K562 (cell line): Measurements from ENCODE around the gene DPH2. TPM values are rescaled to one million over a fixed set of nuclear protein-coding genes. Genes with fewer than 3 reads are reported as not detected.

Experiments
- CEBPB ChIP-seq: fragments of 450-650 bp; IDR thresholded peaks from 2 replicates; pipeline ENCODE4 v1.6.1; 2016; ENCODE audit warnings: missing genetic modification characterization, missing compliant biosample characterization
- CREB1 ChIP-seq, 2 experiments: sonication (generic) in 1 of 2; formaldehyde crosslinking in 1 of 2; IDR thresholded peaks; 2 replicates each; pipeline versions ENCODE4 v1.6.1 to v1.8.0; 2012 to 2022; ENCODE audit warnings: inconsistent platforms in 1 of 2, mild to moderate bottlenecking in 1 of 2, missing genetic modification reagents in 1 of 2, moderate library complexity in 1 of 2
- ETV1 ChIP-seq: fragments of 450-650 bp; conservative IDR thresholded peaks from 2 replicates; pipeline ENCODE4 v1.6.1; 2016; ENCODE audit warnings: missing genetic modification characterization, control low read depth, low read depth, missing compliant biosample characterization
- FOSL1 ChIP-seq: fragments of 200-800 bp; sonication (Bioruptor generic); conservative IDR thresholded peaks from 2 replicates; pipeline ENCODE4 v1.6.1; 2016; ENCODE audit warnings: missing genetic modification characterization, missing compliant biosample characterization
- FOXA3 ChIP-seq, 2 experiments: fragments of 450-650 bp in 1 of 2; sonication (generic) in 1 of 2; formaldehyde crosslinking; IDR thresholded peaks in 1 of 2; conservative IDR thresholded peaks in 1 of 2; 2 replicates each; pipeline versions ENCODE4 v1.4.0 to v1.8.0; 2020 to 2022; ENCODE audit warnings: mild to moderate bottlenecking in 2 of 2, missing genetic modification reagents in 1 of 2
- GATAD2A ChIP-seq: fragments of 450-650 bp; IDR thresholded peaks from 2 replicates; pipeline ENCODE4 v1.6.1; 2017
- MLLT1 ChIP-seq, 2 experiments: fragments of 450-650 bp; IDR thresholded peaks; 2 replicates each; pipeline ENCODE4 v1.6.1; 2016
- MNT ChIP-seq, 2 experiments: fragments of 450-650 bp; conservative IDR thresholded peaks; 2 replicates each; pipeline ENCODE4 v1.6.1; 2017; ENCODE audit warnings: mild to moderate bottlenecking in 2 of 2, moderate library complexity in 2 of 2
- NBN ChIP-seq: fragments of 450-650 bp; IDR thresholded peaks from 2 replicates; pipeline ENCODE4 v1.6.1; 2016; ENCODE audit warnings: low read depth, mild to moderate bottlenecking
- NR0B1 ChIP-seq: fragments of 450-650 bp; IDR thresholded peaks from one replicate; pipeline ENCODE4 v1.6.1; 2018; ENCODE audit warnings: mild to moderate bottlenecking, moderate library complexity; ENCODE audit not compliant: partially characterized antibody
- PHB ChIP-seq: fragments of 250-450 bp; sonication (Bioruptor Pico); IDR thresholded peaks from 2 replicates; pipeline ENCODE4 v1.5.0; 2021
- RBBP5 ChIP-seq: fragments of 200-600 bp; sonication (generic); IDR thresholded peaks from 2 replicates; pipeline ENCODE4 v1.6.1; 2012; ENCODE audit warnings: borderline replicate concordance, mild to moderate bottlenecking, low read length, control low read depth, inconsistent platforms; ENCODE audit not compliant: insufficient read depth, poor library complexity, severe bottlenecking
- SIRT6 ChIP-seq: IDR thresholded peaks from one replicate; pipeline ENCODE4 v1.6.1; 2012; ENCODE audit warnings: low read depth, mild to moderate bottlenecking, control low read depth, inconsistent platforms, low read length, moderate library complexity
- SLC30A9 ChIP-seq: fragments of 250-450 bp; sonication (Bioruptor Pico); IDR thresholded peaks from 2 replicates; pipeline ENCODE4 v1.8.0; 2022; ENCODE audit warnings: mild to moderate bottlenecking, moderate library complexity
- SOX6 ChIP-seq: fragments of 450-650 bp; IDR thresholded peaks from 2 replicates; pipeline ENCODE4 v1.6.1; 2014; ENCODE audit warnings: mild to moderate bottlenecking
- ZBTB33 ChIP-seq: sonication (generic); formaldehyde crosslinking; IDR thresholded peaks from 2 replicates; pipeline ENCODE4 v1.8.1; 2023; ENCODE audit warnings: mild to moderate bottlenecking, missing genetic modification reagents
- ZNF277 ChIP-seq: fragments of 250-450 bp; sonication (Bioruptor Pico); IDR thresholded peaks from 2 replicates; pipeline ENCODE4 v1.8.0; 2022; ENCODE audit warnings: inconsistent platforms, mild to moderate bottlenecking, moderate library complexity, borderline replicate concordance
- ZNF395 ChIP-seq: fragments of 200-800 bp; sonication (Bioruptor generic); IDR thresholded peaks from 2 replicates; pipeline ENCODE4 v1.6.1; 2017; ENCODE audit warnings: missing genetic modification characterization, missing compliant biosample characterization
- ZNF76 ChIP-seq: fragments of 250-450 bp; sonication (Bioruptor Pico); IDR thresholded peaks from 2 replicates; pipeline ENCODE4 v1.4.0; 2020; ENCODE audit warnings: mild to moderate bottlenecking, moderate library complexity, borderline replicate concordance
- polyA plus RNA-seq, 8 experiments: library from polyadenylated mRNA; depleted of rRNA in 4 of 8; stranded (reverse) in 5 of 8; unstranded in 3 of 8; fragments of >200 nt; fragmentation: Nextera tagmentation in 2 of 8; fragmentation: Illumina TruSeq in 1 of 8; extraction: Ambion mirVana in 2 of 8; extraction: Trizol in 1 of 8; gene quantifications; 2 replicates each; pipeline versions ENCODE4 v1.2.1 to v1.2.3, GENCODE V29; 2011 to 2014; ENCODE audit warnings: inconsistent platforms in 1 of 8, missing spikeins in 1 of 8
- total RNA-seq, 7 experiments: library from RNA; depleted of rRNA in 6 of 7; stranded (reverse); fragments of >200 nt in 6 of 7; fragmentation: Illumina TruSeq in 2 of 7; extraction: Trizol in 2 of 7; gene quantifications; 2 replicates each; pipeline versions ENCODE4 v1.2.1 to v1.2.3, GENCODE V29; 2011 to 2021; ENCODE audit warnings: low replicate concordance in 1 of 7

The DPH2 gene
- total and polyA plus RNA-seq, 9 of the 15 experiments (the other 6 are each of a cell fraction or from before 2014, with no cell fraction given) = 17.9 to 94.1 (median 68.1) TPM

- TF ChIP-seq ZNF277 (CRISPR knock-in tag) (no peak), NR0B1 (no peak), CEBPB (tag) (peak; percentile 88), MLLT1 (IDR thresholded peaks at IDR 0.05) (peak in 1 of 2 experiments; percentile 49; a peak in 1 of 4 replicates), FOSL1 (tag) (no peak), SLC30A9 (CRISPR knock-in tag) (no peak), ZNF395 (CRISPR knock-in tag) (no peak), RBBP5 (peak; percentile 18), SIRT6 (no peak), MNT (conservative IDR thresholded peaks at IDR 0.05) (no peak), GATAD2A (no peak), NBN (no peak), FOXA3 (CRISPR knock-in tag; conservative IDR thresholded peaks at IDR 0.05 in 1 of 2, IDR thresholded peaks at IDR 0.05 in 1 of 2) (no peak), ZNF76 (CRISPR knock-in tag) (no peak), CREB1 (IDR thresholded peaks at IDR 0.05) (no peak), CREB1 (CRISPR knock-in tag; IDR thresholded peaks at IDR 0.05) (no peak), ZBTB33 (CRISPR knock-in tag) (peak; percentile 84), PHB (CRISPR knock-in tag) (no peak), SOX6 (no peak), ETV1 (tag) (no peak)
Measured at GRCh38 chr1:43982808-43983207, 13.0 kb downstream of the DPH2 start (continued).
